ENCODE measurements around the gene CEP85L. TPM values are rescaled to one million over a fixed set of nuclear protein-coding genes. Genes with fewer than 3 reads are reported as not detected.

CEP85L gene
- total RNA-seq, 1 donor from 2014 or later, result 9.1 TPM

GRCh38 chr6:118621799-118622470 is 29.5 kb downstream of the CEP85L start:
- DNase-seq (ENCODE audit: low read depth, low spot score), result no peak

DNA sequence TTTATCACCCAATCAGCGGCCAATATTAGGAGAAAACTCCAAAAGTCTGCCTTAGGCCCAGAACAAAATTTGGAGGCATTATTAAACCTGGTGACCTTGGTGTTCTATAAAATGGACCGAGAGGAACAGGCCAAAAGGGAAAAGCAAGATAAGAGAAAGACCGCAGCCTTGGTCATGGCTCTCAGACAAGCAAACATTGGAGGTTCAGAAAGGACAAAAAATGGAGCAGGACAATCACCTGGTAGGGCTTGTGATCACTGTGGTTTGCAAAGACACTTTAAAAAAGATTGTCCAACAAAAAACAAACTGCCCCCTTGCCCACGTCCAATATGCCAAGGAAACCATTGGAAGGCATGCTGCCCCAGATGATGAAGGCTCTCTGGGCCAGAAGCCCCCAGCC is 31.2 kb downstream of the CEP85L start:
- no peak for DNase-seq (ENCODE audit: low read depth, low spot score)

DNA sequence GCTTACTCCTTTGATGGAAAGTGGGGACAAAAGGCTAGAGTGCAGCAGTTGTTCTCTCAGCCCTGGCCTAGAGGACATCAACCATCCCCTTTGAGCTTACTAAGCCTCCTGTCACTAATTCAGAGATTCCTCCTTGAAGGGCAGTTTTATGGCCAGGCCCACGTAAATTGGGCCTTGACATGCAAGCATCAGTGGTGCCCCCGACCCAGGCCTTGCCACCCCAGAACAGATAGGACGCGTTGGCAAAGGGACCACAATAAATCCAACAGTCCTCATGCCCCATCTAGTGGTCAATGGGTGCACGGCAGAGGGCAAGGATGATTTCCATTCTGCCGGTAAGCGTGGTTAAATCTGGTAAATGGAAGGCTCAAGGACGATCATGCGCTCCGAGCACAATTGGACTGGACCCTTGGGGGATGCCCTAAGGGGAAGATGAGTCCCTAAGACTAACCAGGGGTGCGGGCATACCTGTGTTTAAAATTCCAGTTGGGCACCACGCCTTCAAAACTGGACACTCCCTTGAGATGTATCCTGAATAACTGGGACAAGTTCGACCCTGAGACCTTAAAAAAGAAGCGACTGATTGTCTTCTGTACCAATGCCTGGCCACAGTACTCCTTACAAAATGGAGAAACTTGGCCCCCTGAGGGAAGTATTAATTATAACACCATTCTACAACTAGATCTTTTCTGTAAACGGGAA is 32.6 kb downstream of the CEP85L start:
- DNase-seq (ENCODE audit: low read depth, low spot score), result no peak

- no peak for DNase-seq (ENCODE audit: low read depth, low spot score)
Observed at GRCh38 chr6:118617417-118617816, 34.0 kb downstream of the CEP85L start.

DNA sequence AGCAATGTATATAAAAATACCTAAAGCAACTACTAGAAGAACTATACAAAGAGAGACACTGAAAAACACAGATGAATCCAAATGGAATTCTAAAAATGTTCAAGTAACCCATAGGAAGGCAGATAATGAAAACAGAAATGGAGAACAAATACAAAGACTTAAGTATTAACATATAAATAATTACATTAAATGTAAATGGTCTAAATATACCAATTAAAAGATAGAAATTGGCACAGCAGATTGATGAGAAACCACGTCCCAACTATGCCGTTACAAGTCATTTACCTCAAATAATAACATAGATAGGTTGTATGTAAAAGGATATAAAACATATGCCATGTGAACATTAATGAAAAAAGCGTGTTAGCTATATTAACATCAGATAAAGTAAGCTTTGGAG is 40.1 kb downstream of the CEP85L start:
- DNase-seq (ENCODE audit: low read depth, low spot score), result no peak

GRCh38 chr6:118606858-118607257 is 44.5 kb downstream of the CEP85L start:
- DNase-seq (ENCODE audit: low read depth, low spot score), result no peak

DNA sequence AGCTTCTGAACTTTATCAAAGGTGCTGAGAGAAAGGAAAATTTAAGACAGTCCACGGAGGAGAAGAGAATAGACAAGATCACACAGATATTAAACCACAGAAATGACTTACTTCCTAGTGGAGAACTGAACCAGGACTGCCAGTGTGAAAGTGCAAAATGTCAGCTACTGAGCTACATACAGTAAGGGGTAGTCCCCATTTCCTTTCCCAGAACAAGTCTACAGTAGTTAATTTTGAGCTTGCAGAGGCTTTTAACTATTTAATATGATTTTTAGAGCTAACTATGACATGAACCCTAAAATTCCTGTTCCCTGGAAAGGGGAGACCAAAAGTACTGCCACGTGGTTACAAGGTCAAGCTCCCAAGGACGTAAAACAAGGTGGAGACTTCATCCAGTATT is 45.1 kb downstream of the CEP85L start:
- no peak for DNase-seq (ENCODE audit: low read depth, low spot score)

- DNase-seq (ENCODE audit: low read depth, low spot score), result no peak
Observed at GRCh38 chr6:118603372-118603771, 48.0 kb downstream of the CEP85L start.

DNA sequence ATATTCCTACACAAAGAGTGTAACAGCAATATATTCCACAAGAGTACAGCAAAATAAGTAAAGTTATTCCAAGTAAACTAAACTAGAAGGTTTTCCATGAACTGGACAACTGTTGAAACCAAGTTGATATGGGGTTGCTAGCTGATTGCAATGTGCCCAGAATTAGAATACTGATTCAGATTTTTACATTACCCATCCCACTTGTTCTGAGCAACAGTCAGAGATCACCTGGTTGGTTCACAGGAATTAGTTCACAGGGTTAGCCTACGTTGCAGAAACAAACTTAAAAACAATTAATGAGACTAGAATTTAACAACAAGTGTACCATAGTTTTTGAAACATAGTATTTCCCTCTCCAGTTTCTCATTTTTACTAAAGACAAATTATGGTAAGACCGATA is 49.1 kb downstream of the CEP85L start:
- DNase-seq (ENCODE audit: low read depth, low spot score), result no peak

- DNase-seq (ENCODE audit: low read depth, low spot score), result no peak
Observed at GRCh38 chr6:118598324-118598723, 53.1 kb downstream of the CEP85L start.

- no peak for DNase-seq (ENCODE audit: low read depth, low spot score)
Observed at GRCh38 chr6:118597636-118598035, 53.8 kb downstream of the CEP85L start.

GRCh38 chr6:118596774-118597320 is 54.5 kb downstream of the CEP85L start:
- no peak for DNase-seq (ENCODE audit: low read depth, low spot score)

DNA sequence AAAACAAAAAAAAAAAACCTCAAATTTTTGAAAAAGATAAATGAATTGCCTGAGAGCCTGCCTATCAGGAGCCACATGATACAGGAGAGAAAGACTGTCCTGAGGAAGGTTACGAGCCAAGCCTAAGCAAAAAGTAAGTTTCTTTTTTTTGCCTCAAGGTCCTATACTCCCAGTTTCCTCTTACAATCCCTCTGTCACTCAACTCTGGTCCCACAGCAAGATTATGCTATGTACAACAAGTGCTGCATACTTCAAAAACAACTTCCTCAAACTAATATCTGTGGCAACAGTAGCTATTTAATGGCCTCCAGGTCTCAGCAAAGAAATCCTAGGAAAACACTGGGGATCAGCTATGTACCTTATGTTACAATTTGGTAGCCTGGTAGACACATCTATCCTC is 56.5 kb downstream of the CEP85L start:
- DNase-seq (ENCODE audit: low read depth, low spot score), result no peak

GRCh38 chr6:118591897-118592296 is 59.5 kb downstream of the CEP85L start:
- DNase-seq (ENCODE audit: low read depth, low spot score), result no peak

- DNase-seq (ENCODE audit: low read depth, low spot score), result no peak
Observed at GRCh38 chr6:118589649-118590365, 61.6 kb downstream of the CEP85L start.

DNA sequence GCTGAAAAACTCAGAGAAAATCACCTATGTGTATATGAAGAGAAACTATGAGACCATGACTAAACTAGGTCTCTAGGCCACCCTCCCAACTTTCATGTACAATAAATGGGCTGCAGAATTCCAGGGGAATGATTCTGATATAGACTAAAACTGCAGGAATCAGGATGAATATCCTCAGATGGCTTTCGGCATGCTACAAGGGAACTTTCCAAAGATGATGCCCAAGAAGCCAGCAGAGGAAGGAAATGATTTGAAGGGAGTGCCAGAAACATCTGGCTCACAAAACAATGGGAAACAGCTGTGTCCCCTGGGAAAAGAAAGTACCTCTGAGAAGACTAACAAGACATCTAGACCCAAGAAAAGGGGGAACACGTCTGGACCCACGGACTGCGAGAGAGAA is 62.2 kb downstream of the CEP85L start:
- DNase-seq (ENCODE audit: low read depth, low spot score), result no peak

- no peak for DNase-seq (ENCODE audit: low read depth, low spot score)
Observed at GRCh38 chr6:118588626-118589025, 62.8 kb downstream of the CEP85L start.

GRCh38 chr6:118586746-118587485 is 64.5 kb downstream of the CEP85L start:
- no peak for DNase-seq (ENCODE audit: low read depth, low spot score)

- no peak for DNase-seq (ENCODE audit: low read depth, low spot score)
Observed at GRCh38 chr6:118584911-118585310, 66.5 kb downstream of the CEP85L start.

GRCh38 chr6:118581489-118581959 is 69.9 kb downstream of the CEP85L start:
- no peak for DNase-seq (ENCODE audit: low read depth, low spot score)

All from pulmonary artery endothelial cell (primary cell).